Thyroid gland (tissue), 4 donors: Measurements from ENCODE around the gene ANKRD13B. TPM values are rescaled to one million over a fixed set of nuclear protein-coding genes. Genes with fewer than 3 reads are reported as not detected.

Experiments
- DNase-seq, 2 donors: peaks; one replicate each; pipeline ENCODE4 v3.0.0-alpha.2; 2019
- H3K27ac ChIP-seq, 3 donors: fragments of 200-600 bp; sonication (generic); 1 replicate in 2 of 3; 2 replicates in 1 of 3; pipeline ENCODE4 v1.5.1; 2016 to 2019; ENCODE audit warnings: mild to moderate bottlenecking in 1 of 3, moderate library complexity in 1 of 3
- H3K27me3 ChIP-seq: fragments of 200-600 bp; sonication (generic); one replicate; pipeline ENCODE4 v1.5.1; 2019
- H3K36me3 ChIP-seq, 2 donors: fragments of 200-600 bp; sonication (generic); one replicate each; pipeline ENCODE4 v1.5.1; 2016 to 2019
- H3K4me1 ChIP-seq, 2 donors: fragments of 200-600 bp; sonication (generic); one replicate each; pipeline ENCODE4 v1.5.1; 2017 to 2019
- H3K4me3 ChIP-seq, 3 donors: fragments of 200-600 bp; sonication (generic); replicated peaks in 1 of 3; 1 replicate in 2 of 3; 2 replicates in 1 of 3; pipeline ENCODE4 v1.5.1; 2016; ENCODE audit warnings: mild to moderate bottlenecking in 1 of 3
- H3K9me3 ChIP-seq: fragments of 200-600 bp; sonication (generic); one replicate; pipeline ENCODE4 v1.5.1; 2017
- POLR2A ChIP-seq, 2 donors: fragments of 450-650 bp; IDR thresholded peaks; one replicate each; pipeline ENCODE4 v1.6.1; 2017; ENCODE audit warnings: antibody characterized with exemption in 2 of 2, mild to moderate bottlenecking in 2 of 2, moderate library complexity in 1 of 2
- WGBS, 2 donors: methylation state at CpG; one replicate each; pipeline ENCODE4 v1.1.5; 2017; 5-methylcytosine and 5-hydroxymethylcytosine counted together
- intact Hi-C: fragments of 100-400 bp; cut with DNase I; formaldehyde crosslinking; loops from one replicate; pipeline ENCODE4 v1.15.1; 2023
- total RNA-seq, 4 donors: library from RNA; depleted of rRNA; stranded (reverse); fragments of >200 nt; gene quantifications; one replicate each; pipeline ENCODE4 v1.2.3, GENCODE V29; 2016
- TF ChIP-seq, protein P1 (sequence below), 6 experiments: fragments of 200-600 bp in 3 of 6; fragments of 450-650 bp in 3 of 6; sonication (generic) in 3 of 6; IDR thresholded peaks; one replicate each; pipeline ENCODE4 v1.5.1; 2016 to 2019; ENCODE audit warnings: antibody characterized with exemption in 6 of 6, mild to moderate bottlenecking in 2 of 6, inconsistent platforms in 1 of 6, moderate library complexity in 1 of 6

ANKRD13B gene
- total RNA-seq, 4 donors from 2014 or later: 1.6 to 5.8 (median 3.1) TPM

DNA sequence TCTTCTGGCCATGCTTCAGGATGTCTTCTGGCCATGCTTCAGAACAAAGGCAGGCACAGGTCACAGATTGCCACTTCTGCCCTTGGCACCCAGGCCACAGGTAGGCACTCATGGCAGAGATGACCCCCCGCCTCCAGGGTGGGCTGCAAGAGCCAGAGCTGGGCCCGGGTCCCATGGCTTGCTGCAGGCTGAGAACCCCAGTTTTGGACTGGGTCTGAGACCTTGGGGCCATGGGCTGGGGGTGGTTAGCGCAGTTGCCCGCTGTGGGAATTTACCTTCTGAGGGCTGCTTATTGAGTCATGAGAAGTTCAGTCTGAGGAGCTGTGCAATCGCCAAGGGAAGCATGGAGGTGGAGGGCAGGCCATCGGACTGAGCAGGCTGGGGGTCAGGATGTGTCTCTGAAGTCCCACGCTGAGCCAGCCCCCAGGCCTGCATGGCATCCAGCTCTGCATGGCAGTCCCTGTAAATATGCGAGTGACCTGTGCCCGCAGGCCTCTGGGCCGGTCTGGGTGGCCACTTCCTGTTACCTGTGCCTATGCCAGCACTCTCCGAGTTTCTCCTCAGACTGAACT, 1.7 kb downstream of the ANKRD13B start:
- intact Hi-C loops: no loop called here
- no peaks in the 10 kb centered on the region for H3K27me3 ChIP-seq
- no peak for DNase-seq
- no peak for TF ChIP-seq POLR2A (IDR thresholded peaks at IDR 0.05)
- TF ChIP-seq, protein P1, sequence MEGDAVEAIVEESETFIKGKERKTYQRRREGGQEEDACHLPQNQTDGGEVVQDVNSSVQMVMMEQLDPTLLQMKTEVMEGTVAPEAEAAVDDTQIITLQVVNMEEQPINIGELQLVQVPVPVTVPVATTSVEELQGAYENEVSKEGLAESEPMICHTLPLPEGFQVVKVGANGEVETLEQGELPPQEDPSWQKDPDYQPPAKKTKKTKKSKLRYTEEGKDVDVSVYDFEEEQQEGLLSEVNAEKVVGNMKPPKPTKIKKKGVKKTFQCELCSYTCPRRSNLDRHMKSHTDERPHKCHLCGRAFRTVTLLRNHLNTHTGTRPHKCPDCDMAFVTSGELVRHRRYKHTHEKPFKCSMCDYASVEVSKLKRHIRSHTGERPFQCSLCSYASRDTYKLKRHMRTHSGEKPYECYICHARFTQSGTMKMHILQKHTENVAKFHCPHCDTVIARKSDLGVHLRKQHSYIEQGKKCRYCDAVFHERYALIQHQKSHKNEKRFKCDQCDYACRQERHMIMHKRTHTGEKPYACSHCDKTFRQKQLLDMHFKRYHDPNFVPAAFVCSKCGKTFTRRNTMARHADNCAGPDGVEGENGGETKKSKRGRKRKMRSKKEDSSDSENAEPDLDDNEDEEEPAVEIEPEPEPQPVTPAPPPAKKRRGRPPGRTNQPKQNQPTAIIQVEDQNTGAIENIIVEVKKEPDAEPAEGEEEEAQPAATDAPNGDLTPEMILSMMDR (IDR thresholded peaks at IDR 0.05): no peak
- H3K4me3 ChIP-seq: no peak overlapping the region
- no peak overlapping the region for H3K27ac ChIP-seq
- no peaks in the 10 kb centered on the region for H3K9me3 ChIP-seq
- peaks cover 31 to 38% of the 10 kb centered on the region in 2 donors for H3K4me1 ChIP-seq
- 77 to 90% methylated on average over 4 to 7 of the region's 11 CpGs for WGBS, 2 donors
- H3K36me3 ChIP-seq: no peaks in the 10 kb centered on the region

DNA sequence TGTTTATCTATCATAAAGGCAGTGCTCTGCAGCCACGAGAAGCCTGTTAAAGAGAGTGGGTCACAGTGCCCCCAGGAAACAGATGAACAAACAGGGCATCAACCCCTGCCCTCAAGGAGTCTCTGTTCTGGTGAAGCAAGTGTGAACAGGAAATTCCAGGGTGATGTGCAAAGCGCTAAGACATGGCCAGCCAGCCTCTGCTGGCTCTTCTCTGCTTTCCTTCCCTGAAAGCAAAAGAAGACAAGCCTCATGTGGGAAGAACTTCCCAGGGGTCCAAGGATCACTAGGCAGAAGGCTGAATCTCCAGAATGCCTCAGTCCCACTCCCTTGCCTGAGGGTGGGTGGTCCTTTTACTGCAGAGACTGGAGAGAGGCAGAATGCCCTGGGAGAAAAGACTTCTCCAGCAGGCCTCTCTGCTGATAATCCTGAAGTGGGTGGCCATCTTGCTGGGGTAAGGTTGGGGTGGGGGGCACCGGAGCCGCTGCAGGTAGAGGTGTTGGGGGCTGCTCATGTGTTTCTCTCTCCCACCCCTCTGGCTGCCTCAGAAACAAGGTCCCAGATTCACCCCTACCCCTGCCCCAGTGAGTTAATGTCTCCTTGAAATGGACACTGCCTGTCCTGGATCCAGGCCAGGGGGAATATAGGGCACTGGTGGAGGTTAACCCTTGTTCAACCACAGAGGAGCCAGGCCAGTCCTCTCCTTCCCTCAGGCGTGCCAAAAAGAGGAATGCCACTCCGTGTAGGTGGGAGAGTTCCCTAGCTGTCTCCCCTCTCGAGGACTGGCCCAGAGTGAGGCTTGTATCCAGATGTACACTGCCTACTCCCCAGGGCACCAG, 2.4 kb downstream of the ANKRD13B start:
- no peak overlapping the region for H3K27ac ChIP-seq
- H3K9me3 ChIP-seq: no peaks in the 10 kb centered on the region
- intact Hi-C loops: no loop called here
- no peak for DNase-seq
- H3K4me1 ChIP-seq: peaks cover 25 to 31% of the 10 kb centered on the region in 2 donors
- no peaks in the 10 kb centered on the region for H3K27me3 ChIP-seq
- TF ChIP-seq, protein P1 (IDR thresholded peaks at IDR 0.05): no peak
- no peak for TF ChIP-seq POLR2A (IDR thresholded peaks at IDR 0.05)
- no peak overlapping the region for H3K4me3 ChIP-seq
- WGBS, 2 donors: 80 to 82% methylated on average over 7 of the region's 7 CpGs
- no peaks in the 10 kb centered on the region for H3K36me3 ChIP-seq

DNA sequence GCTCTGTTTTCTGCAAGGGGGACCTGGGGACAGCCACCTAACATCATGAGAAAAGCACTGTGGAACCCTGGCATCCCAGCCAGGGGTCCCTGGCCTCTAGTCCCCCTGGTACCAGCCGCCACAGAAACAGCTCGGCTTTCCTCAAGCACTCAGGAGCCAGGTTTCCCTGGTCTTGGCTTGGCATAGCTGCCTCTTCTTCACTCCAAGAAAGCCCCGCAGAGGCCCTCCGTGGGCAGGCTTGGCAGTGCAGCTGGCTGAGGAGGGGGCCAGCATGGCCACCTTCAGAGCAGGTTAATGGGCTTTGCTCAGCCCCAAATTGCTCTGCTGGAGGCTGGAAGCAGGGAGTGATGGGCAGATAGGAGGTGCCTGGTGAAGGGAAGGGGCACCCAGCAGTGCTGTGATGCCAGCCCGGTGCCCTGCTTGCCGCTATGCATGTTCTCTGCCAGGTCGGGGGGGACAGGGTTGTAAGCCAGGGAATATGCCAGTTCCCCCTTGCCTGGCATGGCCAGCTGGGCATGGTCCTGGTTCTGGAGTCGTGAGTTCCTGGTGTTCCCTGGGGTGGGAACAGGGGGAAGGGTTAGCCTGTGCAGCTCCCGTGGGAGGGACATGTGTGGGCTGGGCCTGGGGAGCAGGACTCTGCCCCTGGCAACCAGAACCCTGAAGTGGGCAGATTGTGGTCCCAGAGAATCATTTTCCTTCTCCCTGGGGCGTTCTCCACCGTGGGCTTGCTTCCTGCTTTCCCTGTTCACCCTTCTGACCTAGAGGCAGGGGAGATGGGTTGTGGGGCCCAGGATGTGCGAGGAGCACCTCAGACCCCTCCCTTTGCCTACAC, 3.2 kb downstream of the ANKRD13B start:
- H3K4me3 ChIP-seq: no peak overlapping the region
- H3K36me3 ChIP-seq: no peaks in the 10 kb centered on the region
- no peaks in the 10 kb centered on the region for H3K27me3 ChIP-seq
- H3K9me3 ChIP-seq: no peaks in the 10 kb centered on the region
- TF ChIP-seq, protein P1 (IDR thresholded peaks at IDR 0.05): no peak
- no peak for TF ChIP-seq POLR2A (IDR thresholded peaks at IDR 0.05)
- WGBS, 2 donors: 84% methylated on average over 4 to 12 of the region's 12 CpGs
- no peak overlapping the region for H3K27ac ChIP-seq
- H3K4me1 ChIP-seq: peaks cover 17 to 22% of the 10 kb centered on the region in 2 donors
- DNase-seq: no peak
- intact Hi-C loops: no loop called here

GRCh38 chr17:29596811-29597210, 3.9 kb downstream of the ANKRD13B start:
- no peak for DNase-seq
- 59 to 77% methylated on average over 8 to 9 of the region's 9 CpGs for WGBS, 2 donors
- Histone ChIP-seq H3K9me3 (no peaks in the 10 kb centered on the region), H3K36me3 (no peaks in the 10 kb centered on the region), H3K4me1 (peaks cover 12 to 17% of the 10 kb centered on the region in 2 donors), H3K4me3 (no peak overlapping the region), H3K27me3 (no peaks in the 10 kb centered on the region), H3K27ac (no peak overlapping the region)
- intact Hi-C loops: no loop called here
- TF ChIP-seq, protein P1 (IDR thresholded peaks at IDR 0.05): no peak
- no peak for TF ChIP-seq POLR2A (IDR thresholded peaks at IDR 0.05)
